ENCODE results near the gene SCPEP1.
"Not testable (repeated sequence)": the region's sequence is repeated elsewhere in the genome, so short reads cannot be mapped to it uniquely, and the experiment has no call there.

Gene SCPEP1, protein sequence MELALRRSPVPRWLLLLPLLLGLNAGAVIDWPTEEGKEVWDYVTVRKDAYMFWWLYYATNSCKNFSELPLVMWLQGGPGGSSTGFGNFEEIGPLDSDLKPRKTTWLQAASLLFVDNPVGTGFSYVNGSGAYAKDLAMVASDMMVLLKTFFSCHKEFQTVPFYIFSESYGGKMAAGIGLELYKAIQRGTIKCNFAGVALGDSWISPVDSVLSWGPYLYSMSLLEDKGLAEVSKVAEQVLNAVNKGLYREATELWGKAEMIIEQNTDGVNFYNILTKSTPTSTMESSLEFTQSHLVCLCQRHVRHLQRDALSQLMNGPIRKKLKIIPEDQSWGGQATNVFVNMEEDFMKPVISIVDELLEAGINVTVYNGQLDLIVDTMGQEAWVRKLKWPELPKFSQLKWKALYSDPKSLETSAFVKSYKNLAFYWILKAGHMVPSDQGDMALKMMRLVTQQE

DNA sequence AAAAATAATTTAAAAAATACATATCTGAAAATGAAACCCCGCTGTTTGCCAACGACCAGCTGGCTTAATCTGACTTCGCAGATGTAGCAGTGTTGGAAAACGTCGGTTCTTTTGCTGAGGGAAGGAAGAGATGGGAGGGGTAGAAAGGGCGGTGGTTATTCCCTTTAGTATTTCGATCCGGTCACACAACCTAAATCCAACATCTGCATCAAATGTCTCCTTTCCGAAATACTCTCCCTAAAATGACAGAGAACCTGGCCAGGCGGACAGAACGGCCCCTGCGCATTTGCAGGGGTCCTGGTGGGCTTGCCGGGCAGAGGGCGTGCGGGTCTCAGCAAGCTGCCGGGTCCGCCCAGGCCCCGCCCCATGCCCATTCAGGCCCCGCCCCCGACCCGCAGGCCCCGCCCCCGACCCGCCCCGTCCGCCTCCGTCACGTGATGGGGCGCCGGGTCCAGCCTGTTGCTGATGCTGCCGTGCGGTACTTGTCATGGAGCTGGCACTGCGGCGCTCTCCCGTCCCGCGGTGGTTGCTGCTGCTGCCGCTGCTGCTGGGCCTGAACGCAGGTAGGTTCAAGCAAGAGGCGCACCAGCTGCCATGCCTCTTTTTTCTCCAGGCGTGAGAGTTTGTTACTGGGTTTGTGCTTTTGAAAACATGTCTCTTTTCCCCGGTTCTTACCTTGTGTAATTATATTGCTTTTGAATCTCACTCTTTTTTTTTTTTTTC lies at the start of gene SCPEP1:
TSS of gene SCPEP1 (plus strand) at position 459 of the 723 bp plus-strand sequence. CDS start at position 488, 29 bp downstream.
- peak; percentile 87 for DNase-seq

DNA sequence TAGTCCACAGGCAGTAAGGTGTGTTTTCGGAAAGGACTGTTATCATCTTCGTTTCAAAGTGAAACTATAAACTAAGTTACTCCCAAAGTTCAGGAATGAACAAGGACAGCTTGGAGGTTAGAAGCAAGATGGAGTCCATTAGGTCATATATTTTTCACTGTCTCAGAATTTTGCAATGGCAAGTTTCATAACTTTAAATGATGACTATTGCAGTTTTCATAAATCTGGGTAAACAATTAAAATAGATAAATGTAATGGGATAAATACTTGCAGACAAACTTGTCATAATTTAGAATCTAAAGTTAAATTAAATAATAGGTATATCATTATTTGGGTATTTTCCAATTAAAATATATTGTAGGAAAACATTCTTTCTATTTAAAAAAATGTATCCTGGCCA lies 49.3 kb upstream of the SCPEP1 start:
- DNase-seq, result no peak

DNA sequence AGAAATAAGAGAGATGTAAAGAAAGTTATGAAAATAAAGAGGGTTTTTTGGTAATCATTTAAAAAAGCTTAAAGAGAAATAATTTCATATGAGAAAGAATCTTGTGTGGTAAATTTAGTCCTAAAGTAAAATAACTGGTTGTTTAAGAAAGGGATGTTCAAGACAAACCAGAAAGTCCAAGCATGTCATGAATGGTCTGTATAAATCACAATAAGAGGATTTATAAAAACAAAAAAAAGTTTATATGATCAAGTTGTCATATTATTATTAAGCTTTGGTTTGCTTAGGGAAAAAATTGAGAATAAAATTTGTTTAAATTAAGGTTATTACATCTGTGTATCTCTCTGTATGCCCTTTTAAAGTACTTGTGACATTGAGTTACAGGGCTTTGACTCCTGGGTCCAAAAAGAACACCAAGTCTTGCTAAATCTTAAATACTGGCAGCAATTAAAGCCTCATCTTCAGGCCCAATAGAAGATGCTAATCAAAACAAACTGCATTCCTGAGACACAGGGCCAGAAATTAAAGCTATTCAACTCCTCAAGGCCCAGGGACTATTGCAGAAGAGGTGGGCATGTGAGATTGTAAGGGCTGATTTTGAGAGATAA lies 48.5 kb upstream of the SCPEP1 start:
- DNase-seq, result no peak

DNA sequence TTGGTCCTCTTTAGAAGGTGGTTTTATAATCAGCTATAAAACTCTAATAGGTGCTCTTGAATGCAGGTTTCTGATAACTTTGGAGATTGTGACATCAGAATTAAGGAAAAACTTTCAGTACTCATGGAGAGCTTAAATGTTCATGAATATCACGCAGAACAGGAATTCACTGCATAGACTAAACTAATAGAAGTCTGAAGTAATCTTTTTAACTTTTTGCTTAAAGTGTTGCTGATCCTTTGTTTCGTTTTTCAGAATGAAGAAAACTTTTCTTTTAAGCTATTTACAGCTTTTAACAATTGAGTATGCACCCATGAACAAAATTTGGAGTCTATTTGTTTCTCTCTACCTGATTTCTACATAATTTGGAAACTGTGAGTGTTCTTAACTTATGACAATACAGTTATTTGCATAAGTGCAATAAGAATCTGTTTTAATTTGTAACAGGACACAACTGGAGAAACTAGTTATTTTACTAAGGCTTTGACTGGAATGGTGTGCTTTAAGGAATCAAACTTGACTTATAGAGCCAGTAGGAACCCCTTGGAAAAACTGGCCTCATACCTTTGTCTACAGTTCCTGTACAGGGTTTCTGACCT lies 47.1 kb upstream of the SCPEP1 start:
- DNase-seq, result no peak

DNA sequence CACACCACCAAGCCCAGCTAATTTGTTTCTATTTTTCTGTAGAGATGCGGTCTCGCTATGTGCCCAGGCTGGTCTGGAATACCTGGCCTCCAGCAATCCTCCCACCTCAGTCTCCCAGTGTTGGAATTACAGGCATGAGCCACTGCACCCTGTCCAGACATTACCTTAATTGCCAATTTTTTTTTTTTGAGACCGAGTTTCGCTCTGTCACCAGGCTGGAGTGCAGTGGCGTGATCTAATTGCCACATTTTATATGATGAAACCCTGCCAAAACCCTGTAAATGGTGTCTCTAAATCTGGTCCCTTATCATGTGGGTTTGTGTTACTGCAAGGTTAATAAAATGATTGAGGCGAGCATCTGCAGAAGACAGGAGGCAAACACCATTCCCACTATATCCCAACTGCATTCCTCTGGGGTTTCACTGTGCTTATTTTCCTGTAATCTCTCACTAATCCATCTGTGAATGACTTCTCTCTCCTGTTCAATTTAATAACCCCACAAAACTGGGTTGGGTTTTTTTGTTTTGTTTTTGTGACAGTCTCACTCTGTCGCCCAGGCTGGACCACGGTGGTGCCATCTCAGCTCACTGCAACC lies 44.7 kb upstream of the SCPEP1 start:
- no peak for DNase-seq

DNA sequence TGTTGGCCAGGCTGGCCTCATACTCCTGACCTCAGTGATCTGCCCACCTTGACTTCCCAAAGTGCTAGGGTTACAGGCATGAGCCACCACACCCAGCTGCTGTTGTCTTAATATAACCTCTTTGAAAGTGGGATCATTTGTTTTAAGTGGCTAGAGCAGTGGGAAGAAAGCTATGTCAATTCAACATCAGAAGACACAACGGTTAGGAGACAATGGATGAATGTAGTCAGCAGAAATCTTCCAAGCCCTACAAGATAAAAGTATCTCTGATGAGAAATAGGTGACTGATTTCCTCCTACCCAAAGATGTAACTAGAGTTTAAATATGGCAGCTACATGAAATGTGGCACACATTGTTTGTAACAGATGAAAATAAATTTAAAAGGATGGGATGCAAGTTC lies 44.1 kb upstream of the SCPEP1 start:
- no peak for DNase-seq

DNA sequence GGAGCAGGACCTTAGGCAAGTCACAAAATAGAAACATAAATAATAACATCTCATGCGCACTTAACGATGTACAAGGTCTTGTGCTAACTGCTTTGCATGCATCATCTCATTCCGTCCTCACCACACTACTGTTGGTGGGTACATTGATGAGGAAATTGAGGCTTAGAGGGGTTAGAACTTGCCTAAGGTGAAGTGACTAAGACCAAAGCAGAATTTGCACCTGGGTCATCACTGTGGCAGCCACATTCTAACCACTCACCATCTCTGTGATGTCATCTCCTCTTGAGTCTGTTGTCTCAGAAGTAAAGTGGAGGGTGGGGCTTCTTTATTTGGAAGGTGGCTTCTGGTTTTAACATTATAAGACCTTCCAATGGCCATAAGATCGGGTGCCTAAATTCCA lies 43.7 kb upstream of the SCPEP1 start:
- no peak for DNase-seq

DNA sequence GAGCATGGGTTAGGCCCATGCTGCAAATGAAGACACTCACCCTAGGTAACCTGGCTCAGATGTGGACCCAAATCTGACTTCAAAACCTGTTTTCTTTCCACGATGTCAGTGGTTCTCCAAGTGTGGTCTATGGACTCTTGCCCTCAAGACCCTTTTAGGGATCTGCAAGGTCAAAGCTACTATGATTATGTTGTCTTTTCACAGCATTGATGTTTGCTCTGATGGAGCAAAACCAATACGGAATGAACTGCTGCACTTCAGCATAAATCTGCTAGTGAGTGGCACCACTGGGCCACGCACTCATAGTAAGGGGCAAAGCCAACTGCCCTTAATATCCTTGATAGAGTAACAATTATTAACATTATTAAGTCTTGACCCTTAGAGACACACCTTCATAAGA lies 42.5 kb upstream of the SCPEP1 start:
- DNase-seq, result no peak

DNA sequence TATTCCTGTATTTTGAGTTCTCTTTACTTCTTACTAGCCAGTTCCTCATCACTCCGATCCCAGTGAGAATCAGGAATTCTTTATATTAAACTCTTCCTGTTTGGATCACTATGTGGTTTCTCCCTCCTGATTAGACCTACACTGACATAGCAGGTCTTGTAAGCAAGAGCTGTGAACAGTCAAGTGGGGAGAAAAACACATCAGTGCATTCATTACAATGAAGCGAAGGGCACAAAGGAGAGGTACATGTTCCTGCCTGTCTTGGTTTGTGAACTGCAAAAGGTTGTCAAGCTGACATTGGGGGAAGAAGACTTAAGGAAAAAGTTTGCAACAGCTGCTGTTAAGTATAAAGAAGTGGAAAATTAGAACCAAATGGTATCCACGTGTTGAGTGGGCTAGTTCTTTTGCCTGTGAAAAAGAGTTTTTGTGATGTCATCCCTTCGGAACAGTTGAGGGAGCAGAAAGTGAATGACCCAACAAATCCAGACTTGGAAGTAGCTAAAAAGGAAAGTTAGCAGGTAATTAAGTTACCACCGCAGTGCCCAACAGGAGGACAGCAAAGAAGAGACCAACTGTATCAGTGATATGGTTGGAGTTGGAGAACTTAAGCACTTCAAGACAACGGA lies 41.1 kb upstream of the SCPEP1 start:
- DNase-seq, result no peak

DNA sequence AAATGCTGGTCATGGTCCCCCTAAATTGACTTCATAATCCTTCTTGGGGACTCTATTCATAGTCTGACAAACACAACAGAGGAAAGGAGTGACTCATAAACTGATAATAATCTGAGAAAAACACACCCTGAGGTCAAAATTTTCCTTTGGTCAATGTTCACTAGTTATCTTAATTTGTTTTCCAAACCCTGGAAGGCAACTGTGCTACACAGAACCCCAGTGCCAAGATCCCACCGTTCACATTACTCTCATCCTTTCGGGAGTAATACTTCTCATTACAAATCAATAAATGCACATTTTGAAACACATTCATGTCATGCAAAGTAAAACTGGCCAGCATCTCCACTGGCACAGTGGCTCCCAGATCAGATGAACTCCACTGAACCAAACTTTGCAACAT lies 40.2 kb upstream of the SCPEP1 start:
- no peak for DNase-seq

DNA sequence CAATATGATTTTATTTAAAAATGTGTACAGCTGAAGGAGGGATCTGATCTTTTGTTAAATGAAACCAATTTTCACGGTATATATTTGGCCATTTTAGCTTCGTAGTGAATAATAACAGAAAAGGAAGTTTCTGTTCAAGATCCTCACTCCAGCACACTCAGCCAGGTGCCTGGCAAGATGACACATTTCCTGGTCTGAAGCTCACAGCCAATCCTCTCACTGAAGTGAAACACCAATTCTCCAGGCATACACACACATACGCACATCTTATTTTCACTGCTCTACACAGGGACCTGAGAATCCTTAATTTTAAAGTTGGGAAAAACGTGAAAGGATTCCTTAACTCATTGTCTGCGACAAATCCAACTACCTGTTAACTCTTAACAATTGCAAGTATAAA lies 39.7 kb upstream of the SCPEP1 start:
- not testable (repeated sequence) for DNase-seq

DNA sequence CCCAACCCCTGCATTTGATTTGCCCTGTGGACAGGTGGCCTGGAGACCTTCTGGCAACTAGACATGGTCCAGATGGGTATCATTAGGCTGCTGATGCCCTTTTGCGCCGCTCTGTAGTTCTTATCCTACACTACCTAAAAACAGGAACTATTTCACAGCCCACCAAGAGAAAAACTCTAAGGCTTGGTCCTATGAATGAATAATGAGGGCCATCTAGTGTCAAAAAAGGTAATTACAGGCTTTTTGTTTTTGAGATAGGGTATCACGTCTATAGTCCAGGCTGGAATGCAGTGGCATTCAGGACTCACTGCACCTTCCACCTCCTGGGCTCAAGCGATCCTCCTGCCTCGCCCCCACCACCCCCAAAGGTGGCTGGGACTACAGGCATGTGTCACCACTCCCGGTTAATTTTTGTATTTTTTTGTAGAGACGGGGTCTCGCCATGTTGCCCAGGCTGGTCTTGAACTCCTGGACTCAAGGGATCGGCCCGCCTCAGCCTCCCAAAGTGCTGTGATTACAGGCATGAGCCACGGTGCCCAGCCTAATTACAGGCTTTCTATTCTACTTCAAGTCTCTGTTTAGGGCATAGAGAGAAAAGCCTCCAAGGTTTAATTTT lies 38.0 kb upstream of the SCPEP1 start:
- peak; percentile 38 for DNase-seq

DNA sequence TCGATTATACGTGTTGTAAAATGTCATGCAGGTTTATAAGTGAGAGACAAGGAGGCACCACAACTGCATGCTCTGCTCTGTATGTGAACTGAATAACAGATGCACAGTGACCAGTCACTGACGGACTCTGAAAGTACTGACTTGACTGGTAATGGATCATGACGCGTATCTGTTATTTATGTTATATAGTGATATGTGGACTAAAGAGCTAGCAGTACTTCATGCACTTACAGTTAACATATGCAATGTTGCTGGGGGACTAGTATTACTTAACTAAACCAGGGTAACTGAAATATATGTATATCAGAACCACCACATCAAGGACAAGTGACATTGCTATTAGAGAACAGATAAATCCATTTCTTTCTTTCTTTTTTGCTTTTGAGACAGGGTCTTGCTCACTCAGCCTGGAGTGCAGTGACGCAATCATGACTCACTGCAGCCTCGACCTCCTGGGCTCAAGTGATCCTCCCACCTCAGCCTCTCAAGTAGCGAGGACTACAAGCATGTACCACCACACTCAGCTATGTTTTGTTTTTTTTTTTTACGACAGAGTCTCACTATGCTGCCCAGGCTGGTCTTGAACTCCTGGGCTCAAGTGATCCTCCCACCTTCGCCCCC lies 34.3 kb upstream of the SCPEP1 start:
- DNase-seq, result no peak

DNA sequence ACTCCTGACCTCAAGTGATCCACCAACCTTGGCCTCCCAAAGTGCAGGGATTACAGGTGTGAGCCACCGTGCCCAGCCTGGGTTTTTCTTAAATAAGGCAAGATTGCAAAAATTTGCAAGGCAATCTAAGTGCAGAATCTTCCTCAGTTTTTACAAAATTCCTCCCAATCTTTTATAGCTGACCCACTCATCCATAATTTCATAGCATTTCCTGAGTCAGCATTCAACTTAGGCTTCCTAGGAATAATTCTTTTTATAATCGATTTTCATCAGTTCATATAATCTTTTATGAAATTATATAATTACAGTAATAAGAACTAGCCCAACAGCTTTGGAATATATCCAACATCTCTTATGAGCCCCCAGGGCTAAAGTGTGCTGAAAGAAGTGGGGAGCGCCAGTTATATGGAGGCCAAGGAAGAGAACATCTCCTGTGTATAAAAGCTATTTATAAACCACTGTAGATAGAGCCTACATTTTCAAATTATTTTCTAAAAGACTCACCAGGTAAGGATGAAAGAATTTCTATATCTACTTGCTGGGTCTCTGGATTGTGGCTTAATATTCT lies 31.9 kb upstream of the SCPEP1 start:
- no peak for DNase-seq

DNA sequence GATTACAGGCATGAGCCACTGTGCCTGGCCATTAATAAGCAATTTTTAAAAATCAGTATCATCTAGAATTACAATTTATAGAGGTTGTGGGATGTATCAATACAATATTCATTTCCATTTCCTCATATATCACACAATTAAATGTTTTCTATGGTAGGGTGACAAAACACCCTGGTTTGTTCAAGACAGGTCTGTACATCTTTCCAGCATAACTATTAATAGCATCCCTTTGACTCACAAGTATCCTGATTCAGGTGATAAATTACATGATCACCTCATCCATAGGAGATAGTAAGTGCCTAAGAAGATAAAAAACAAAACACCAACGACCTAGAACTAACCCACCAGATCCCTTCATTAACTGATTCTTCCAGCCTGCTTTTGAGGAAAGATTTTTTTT lies 30.2 kb upstream of the SCPEP1 start:
- no peak for DNase-seq

DNA sequence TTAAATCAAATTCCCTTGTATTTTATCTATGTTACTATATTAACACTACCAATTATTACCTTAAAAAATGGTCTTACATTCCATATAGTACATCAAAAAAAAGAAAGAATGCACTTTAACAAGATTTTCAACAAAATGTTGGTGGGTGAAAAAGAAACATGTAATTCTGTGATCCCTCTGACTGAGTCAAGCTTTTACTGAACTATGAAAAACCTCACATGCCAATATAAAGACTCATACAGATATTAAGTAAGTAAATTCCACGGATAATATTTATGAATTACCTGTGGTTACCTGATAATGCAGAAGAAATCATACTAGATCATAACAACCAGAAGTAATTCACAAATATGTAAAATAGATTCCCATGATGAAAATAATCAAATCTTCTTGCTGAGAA lies 29.4 kb upstream of the SCPEP1 start:
- DNase-seq, result no peak

DNA sequence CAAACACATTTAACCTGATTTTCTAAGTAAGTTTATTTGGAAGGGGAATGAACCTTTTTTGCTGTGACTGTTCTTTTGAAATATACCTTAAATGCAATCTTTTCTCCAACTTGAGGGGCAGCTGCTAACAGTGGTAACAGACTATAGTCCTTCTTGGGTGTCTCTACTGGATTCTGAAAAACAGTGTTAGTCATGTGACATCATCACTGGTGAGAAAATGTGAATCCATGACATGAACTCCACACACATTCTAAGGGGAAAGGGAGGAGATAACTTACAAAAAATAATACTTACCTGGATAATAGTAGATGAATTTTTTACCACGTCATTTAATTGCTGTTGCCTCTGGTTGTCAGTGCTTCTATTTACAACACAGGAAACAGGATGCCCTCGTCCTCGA lies 28.3 kb upstream of the SCPEP1 start:
- no peak for DNase-seq

DNA sequence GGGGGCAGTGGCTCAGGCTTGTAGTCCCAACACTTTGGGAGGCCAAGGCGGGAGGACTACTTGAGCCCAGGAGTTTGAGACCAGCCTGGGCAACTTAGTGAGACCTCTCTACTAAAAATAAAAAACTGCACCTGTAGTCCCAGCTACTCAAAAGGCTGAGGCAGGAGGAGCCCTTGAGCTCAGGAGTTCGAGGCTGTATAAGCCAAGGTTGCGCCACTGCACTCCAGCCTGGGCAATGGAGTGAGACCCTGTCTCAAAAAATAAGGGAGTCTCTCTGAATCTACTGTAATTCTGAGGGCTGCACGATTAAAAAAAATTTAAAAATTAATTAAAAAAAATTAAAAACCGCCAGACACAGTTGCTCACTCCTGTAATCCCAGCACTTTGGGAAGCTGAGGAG lies 20.9 kb upstream of the SCPEP1 start:
- no peak for DNase-seq

DNA sequence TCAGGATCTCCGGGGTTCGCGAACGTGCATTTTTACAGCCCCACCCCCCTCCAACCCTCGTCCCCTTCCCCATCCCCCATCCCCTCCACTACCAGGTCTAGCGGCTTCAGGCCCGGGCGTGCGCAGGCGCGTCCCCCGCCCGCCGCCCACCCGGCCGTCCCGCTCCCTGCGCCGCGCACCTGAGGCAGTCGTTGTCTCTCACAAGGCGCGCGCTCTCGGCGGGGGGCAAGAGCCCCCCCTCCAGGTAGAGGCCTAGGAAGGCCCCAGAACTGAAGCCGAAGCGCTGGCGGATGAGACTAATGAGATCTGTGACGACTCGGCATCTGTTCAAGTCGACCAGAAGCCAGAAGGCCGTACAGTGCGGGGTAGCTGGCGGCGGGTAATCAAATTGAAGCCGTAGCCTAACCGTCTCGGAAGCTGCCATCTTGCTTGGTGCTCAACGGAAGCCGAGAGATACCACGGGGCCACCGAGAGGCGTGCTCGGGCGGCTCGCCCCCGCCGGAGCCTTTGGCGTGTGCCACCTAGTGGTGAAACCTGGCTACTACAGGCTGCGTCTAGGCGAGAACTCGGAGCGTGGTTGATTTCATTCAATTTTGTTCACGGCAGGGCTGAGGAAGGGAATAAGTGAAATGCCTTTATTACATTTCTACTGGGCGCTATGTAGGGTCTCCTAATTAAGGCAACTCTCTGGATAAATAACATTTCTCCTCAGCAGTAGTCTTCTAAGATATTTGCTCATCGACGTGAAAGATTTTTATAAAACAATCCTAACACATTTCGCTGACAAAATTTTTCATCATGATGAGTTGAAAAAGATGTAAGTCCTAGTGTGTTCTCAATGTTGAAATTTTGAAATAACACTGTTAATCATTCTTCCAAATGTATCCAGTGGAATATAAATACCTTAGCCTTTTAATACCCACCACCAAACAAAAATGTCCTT lies 17.1 kb upstream of the SCPEP1 start, which contains the start of gene COIL:
TSS of gene COIL (minus strand) at position 455 of the 943 bp plus-strand sequence. CDS start at position 424, 31 bp downstream.
- DNase-seq, result peak; percentile 95

DNA sequence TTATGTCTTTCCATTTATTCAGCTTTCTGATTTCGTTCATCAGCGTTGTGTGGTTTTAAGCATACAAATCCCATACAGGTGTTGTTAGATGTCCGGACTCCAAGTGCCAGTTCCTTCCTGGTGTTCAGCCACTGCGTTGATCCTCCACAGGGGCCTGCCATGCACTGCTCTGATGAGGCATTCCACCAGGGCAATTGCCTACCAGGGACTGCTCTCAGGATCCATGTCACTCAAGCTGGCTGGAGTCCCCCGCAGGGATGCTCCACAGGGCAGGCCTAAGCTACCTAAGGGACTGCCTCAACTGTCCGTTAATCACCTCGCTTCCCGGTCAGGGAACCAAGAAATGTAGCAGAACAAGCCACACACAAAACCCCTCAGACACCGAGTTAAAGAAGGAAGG lies 12.7 kb upstream of the SCPEP1 start:
- DNase-seq, result not testable (repeated sequence)

Data from NCI-H1092 treated with DMSO at 0.1 percent for 48 hours (cell line).